DOHH2 (cell line): ENCODE results near the gene KRTAP10-2.
"Not testable (repeated sequence)": the region's sequence is repeated elsewhere in the genome, so short reads cannot be mapped to it uniquely, and the experiment has no call there.

Experiments
- H3F3A ChIP-seq: fragments of 200-600 bp; sonication (generic), shearing (Covaris generic); 2 replicates; pipeline ENCODE4 v1.6.0; 2016; ENCODE audit warnings: antibody characterized with exemption, mild to moderate bottlenecking; ENCODE audit not compliant: control insufficient read depth, insufficient read depth
- H3K27ac ChIP-seq: fragments of 200-600 bp; sonication (generic); 2 replicates; pipeline ENCODE4 v1.5.1; 2014; ENCODE audit warnings: low read depth, mild to moderate bottlenecking, low read length, moderate library complexity
- H3K27me3 ChIP-seq: fragments of 200-600 bp; sonication (generic); 2 replicates; pipeline ENCODE4 v1.6.1; 2014; ENCODE audit warnings: mild to moderate bottlenecking, low read length, mixed read lengths; ENCODE audit not compliant: control insufficient read depth
- H3K36me3 ChIP-seq: fragments of 200-600 bp; sonication (generic); 2 replicates; pipeline ENCODE4 v1.6.1; 2014; ENCODE audit warnings: mild to moderate bottlenecking, low read length, moderate library complexity, mixed read lengths; ENCODE audit not compliant: control insufficient read depth
- H3K4me1 ChIP-seq: fragments of 200-600 bp; sonication (generic); 2 replicates; pipeline ENCODE4 v1.6.1; 2014; ENCODE audit warnings: mild to moderate bottlenecking, low read length, mixed read lengths; ENCODE audit not compliant: control insufficient read depth
- H3K4me2 ChIP-seq: fragments of 200-600 bp; sonication (generic); 2 replicates; pipeline ENCODE4 v1.6.0; 2014; ENCODE audit warnings: mild to moderate bottlenecking, low read length, moderate library complexity
- H3K4me3 ChIP-seq: fragments of 200-600 bp; sonication (generic); 2 replicates; pipeline ENCODE4 v1.5.1; 2014; ENCODE audit warnings: mild to moderate bottlenecking, low read length, mixed read lengths
- H3K79me2 ChIP-seq: fragments of 200-600 bp; sonication (generic); 2 replicates; pipeline ENCODE4 v1.6.1; 2014; ENCODE audit warnings: mild to moderate bottlenecking, low read length, mixed read lengths; ENCODE audit not compliant: control insufficient read depth
- H3K9me2 ChIP-seq: fragments of 200-600 bp; sonication (generic); replicated peaks from 2 replicates; pipeline ENCODE4 v1.6.1; 2014; ENCODE audit warnings: mild to moderate bottlenecking, low read length, mixed read lengths; ENCODE audit not compliant: control insufficient read depth
- H3K9me3 ChIP-seq: fragments of 200-600 bp; sonication (generic); 2 replicates; pipeline ENCODE4 v1.6.1; 2014; ENCODE audit warnings: antibody characterized with exemption, low read length, mixed read lengths; ENCODE audit not compliant: control insufficient read depth, insufficient read depth
- H4K20me1 ChIP-seq: fragments of 200-600 bp; sonication (generic); 2 replicates; pipeline ENCODE4 v1.6.0; 2014; ENCODE audit warnings: low read depth, mild to moderate bottlenecking, antibody characterized with exemption, low read length, moderate library complexity; ENCODE audit not compliant: control insufficient read depth, insufficient read depth
- EZH2phosphoT487 ChIP-seq: fragments of 200-600 bp; sonication (generic); IDR thresholded peaks from 2 replicates; pipeline ENCODE4 v1.6.1; 2017; ENCODE audit warnings: borderline replicate concordance, mild to moderate bottlenecking, antibody characterized with exemption, low read length, moderate library complexity, mixed read lengths
- TF ChIP-seq, protein P1 (sequence below): fragments of 200-600 bp; sonication (generic); IDR thresholded peaks from one replicate; pipeline ENCODE4 v1.5.1; 2014; ENCODE audit warnings: antibody characterized with exemption, mild to moderate bottlenecking, low read depth, low read length; ENCODE audit not compliant: poor library complexity, severe bottlenecking

The KRTAP10-2 gene

DNA sequence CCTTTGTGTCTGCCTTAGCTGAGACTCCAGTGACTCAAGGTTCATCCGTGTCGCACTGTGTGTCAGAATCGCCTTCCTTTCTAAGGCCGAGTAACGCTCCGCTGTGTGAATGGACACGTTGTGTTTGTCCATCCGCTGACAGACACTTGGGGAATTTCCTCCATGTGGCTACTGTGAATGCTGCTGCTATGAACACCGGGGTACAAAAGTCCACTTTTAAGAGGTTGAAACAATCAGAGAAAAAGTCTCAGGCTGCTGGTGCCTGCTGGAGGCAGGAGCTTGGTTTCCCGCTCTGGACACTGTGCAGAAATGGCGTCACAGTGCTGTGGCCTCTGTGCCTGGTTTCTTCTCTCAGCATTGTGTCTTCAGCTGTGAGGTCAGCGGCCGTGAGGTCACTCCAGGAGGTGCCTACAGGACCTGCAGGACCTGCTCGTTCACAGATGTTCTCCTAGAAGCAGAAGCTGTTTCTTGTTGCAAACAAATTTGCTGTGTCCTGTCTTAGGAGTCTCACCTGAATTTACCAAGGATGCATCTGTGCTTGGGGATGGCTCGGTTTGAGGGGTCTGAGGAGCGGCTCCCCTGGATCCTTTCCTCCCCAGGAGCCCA lies 45.5 kb downstream of the KRTAP10-2 start:
- Histone ChIP-seq H3K9me2 (no peaks in the 10 kb centered on the region), H3K9me3 (no peaks in the 10 kb centered on the region), H3K79me2 (no peaks in the 10 kb centered on the region), H3K4me3 (no peak overlapping the region), H3K36me3 (no peaks in the 10 kb centered on the region), H3F3A (no peaks in the 10 kb centered on the region), H3K27me3 (no peaks in the 10 kb centered on the region), H3K4me1 (no peaks in the 10 kb centered on the region), H4K20me1 (no peaks in the 10 kb centered on the region), H3K4me2 (no peak overlapping the region), H3K27ac (no peak overlapping the region)
- no peak for TF ChIP-seq EZH2phosphoT487
- TF ChIP-seq, protein P1, sequence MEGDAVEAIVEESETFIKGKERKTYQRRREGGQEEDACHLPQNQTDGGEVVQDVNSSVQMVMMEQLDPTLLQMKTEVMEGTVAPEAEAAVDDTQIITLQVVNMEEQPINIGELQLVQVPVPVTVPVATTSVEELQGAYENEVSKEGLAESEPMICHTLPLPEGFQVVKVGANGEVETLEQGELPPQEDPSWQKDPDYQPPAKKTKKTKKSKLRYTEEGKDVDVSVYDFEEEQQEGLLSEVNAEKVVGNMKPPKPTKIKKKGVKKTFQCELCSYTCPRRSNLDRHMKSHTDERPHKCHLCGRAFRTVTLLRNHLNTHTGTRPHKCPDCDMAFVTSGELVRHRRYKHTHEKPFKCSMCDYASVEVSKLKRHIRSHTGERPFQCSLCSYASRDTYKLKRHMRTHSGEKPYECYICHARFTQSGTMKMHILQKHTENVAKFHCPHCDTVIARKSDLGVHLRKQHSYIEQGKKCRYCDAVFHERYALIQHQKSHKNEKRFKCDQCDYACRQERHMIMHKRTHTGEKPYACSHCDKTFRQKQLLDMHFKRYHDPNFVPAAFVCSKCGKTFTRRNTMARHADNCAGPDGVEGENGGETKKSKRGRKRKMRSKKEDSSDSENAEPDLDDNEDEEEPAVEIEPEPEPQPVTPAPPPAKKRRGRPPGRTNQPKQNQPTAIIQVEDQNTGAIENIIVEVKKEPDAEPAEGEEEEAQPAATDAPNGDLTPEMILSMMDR, result no peak

DNA sequence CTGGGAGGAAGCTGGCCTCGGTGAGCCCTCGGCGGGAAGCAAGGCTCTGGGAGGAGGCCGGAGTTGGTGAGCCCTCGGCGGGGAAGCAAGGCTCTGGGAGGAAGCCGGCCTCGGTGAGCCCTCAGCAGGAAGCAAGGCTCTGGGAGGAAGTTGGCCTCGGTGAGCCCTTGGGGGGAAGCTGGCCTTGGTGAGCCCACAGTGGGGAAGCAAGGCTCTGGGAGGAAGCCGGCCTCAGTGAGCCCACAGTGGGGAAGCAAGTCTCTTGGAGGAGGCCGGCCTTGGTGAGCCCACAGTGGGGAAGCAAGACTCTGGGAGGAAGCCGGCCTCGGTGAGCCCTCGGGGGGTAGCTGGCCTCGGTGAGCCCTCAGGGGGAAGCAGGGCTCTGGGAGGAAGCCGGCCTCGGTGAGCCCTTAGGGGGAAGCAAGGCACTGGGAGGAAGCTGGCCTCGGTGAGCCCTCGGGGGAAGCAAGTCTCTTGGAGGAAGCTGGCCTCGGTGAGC lies 47.4 kb downstream of the KRTAP10-2 start:
- Histone ChIP-seq H3K9me3 (no peaks in the 10 kb centered on the region), H3F3A (no peaks in the 10 kb centered on the region), H3K4me1 (no peaks in the 10 kb centered on the region), H3K27me3 (no peaks in the 10 kb centered on the region), H3K4me3 (no peak overlapping the region), H3K4me2 (no peak overlapping the region), H3K79me2 (no peaks in the 10 kb centered on the region), H4K20me1 (no peaks in the 10 kb centered on the region), H3K27ac (no peak overlapping the region), H3K9me2 (no peaks in the 10 kb centered on the region), H3K36me3 (no peaks in the 10 kb centered on the region)
- no peak for TF ChIP-seq EZH2phosphoT487
- TF ChIP-seq, protein P1, result no peak

DNA sequence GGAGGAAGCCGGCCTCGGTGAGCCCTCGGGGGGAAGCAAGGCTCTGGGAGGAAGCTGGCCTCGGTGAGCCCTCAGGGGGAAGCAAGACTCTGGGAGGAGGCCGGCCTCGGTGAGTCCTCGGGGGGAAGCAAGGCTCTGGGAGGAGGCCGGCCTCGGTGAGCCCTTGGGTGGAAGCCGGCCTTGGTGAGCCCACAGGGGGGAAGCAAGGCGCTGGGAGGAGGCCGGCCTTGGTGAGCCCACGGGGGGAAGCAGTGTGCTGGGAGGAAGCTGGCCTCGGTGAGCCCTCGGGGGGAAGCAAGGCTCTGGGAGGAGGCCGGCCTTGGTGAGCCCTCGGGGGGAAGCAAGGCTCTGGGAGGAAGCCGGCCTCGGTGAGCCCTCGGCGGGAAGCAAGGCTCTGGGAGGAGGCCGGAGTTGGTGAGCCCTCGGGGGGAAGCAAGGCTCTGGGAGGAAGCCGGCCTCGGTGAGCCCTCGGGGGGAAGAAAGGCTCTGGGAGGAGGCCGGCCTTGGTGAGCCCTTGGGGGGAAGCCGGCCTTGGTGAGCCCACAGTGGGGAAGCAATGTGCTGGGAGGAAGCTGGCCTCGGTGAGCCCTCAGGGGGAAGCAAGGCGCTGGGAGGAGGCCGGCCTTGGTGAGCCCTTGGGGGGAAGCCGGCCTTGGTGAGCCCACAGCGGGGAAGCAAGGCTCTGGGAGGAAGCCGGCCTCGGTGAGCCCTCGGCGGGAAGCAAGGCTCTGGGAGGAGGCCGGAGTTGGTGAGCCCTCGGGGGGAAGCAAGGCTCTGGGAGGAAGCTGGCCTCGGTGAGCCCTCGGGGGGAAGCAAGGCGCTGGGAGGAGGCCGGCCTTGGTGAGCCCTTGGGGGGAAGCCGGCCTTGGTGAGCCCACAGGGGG lies 48.1 kb downstream of the KRTAP10-2 start:
- H3K4me3 ChIP-seq, H3K4me1 ChIP-seq, H3K79me2 ChIP-seq, H3K36me3 ChIP-seq, H3K27me3 ChIP-seq, H3K9me3 ChIP-seq, H3K27ac ChIP-seq, H4K20me1 ChIP-seq, H3K9me2 ChIP-seq, H3F3A ChIP-seq, H3K4me2 ChIP-seq: not testable (repeated sequence)
